Hepatocyte (in vitro differentiated cells): Measurements from ENCODE around the gene EIF3A. TPM values are rescaled to one million over a fixed set of nuclear protein-coding genes. Genes with fewer than 3 reads are reported as not detected.

Experiments used
- DNase-seq: peaks from one replicate; pipeline ENCODE4 v3.0.0-alpha.2; 2016; ENCODE audit warnings: low spot score
- H2AFZ ChIP-seq: fragments of 200-600 bp; sonication (generic); 2 replicates; pipeline ENCODE4 v1.6.0; 2016; ENCODE audit warnings: antibody characterized with exemption, mild to moderate bottlenecking
- H3K27ac ChIP-seq: fragments of 200-600 bp; sonication (generic); 2 replicates; pipeline ENCODE4 v1.5.1; 2016; ENCODE audit warnings: mild to moderate bottlenecking
- H3K27me3 ChIP-seq: fragments of 200-600 bp; sonication (generic); 2 replicates; pipeline ENCODE4 v1.6.1; 2016
- H3K36me3 ChIP-seq: fragments of 200-600 bp; sonication (generic); replicated peaks from 2 replicates; pipeline ENCODE4 v1.5.1; 2016; ENCODE audit warnings: low read depth; ENCODE audit not compliant: insufficient read depth
- H3K4me1 ChIP-seq: fragments of 200-600 bp; sonication (generic); 2 replicates; pipeline ENCODE4 v1.5.1; 2016; ENCODE audit warnings: mild to moderate bottlenecking, moderate library complexity; ENCODE audit not compliant: insufficient read depth
- H3K4me2 ChIP-seq: fragments of 200-600 bp; sonication (generic); 2 replicates; pipeline ENCODE4 v1.6.0; 2016
- H3K4me3 ChIP-seq: fragments of 200-600 bp; sonication (generic); 2 replicates; pipeline ENCODE4 v1.5.1; 2016; ENCODE audit warnings: mild to moderate bottlenecking
- H3K79me2 ChIP-seq: fragments of 200-600 bp; sonication (generic); 2 replicates; pipeline ENCODE4 v1.6.0; 2017; ENCODE audit warnings: mild to moderate bottlenecking
- H3K9me2 ChIP-seq: fragments of 200-600 bp; sonication (generic); replicated peaks from 2 replicates; pipeline ENCODE4 v1.6.0; 2017; ENCODE audit warnings: mild to moderate bottlenecking; ENCODE audit not compliant: insufficient read depth
- H3K9me3 ChIP-seq: fragments of 200-600 bp; sonication (generic); 2 replicates; pipeline ENCODE4 v1.5.1; 2016; ENCODE audit warnings: low read depth, mild to moderate bottlenecking
- H4K20me1 ChIP-seq: fragments of 200-600 bp; sonication (generic); 2 replicates; pipeline ENCODE4 v1.6.0; 2016; ENCODE audit warnings: mild to moderate bottlenecking; ENCODE audit not compliant: insufficient read depth, poor library complexity, severe bottlenecking
- EZH2 ChIP-seq: fragments of 200-600 bp; sonication (generic); IDR thresholded peaks from 2 replicates; pipeline ENCODE4 v1.6.1; 2016; ENCODE audit warnings: antibody characterized with exemption, mild to moderate bottlenecking, borderline replicate concordance
- EZH2phosphoT487 ChIP-seq: fragments of 200-600 bp; sonication (generic); IDR thresholded peaks from one replicate; pipeline ENCODE4 v1.6.1; 2018; ENCODE audit warnings: antibody characterized with exemption, mild to moderate bottlenecking, low read depth, moderate library complexity; ENCODE audit not compliant: unreplicated experiment, severe bottlenecking
- WGBS: methylation state at CpG from one replicate; pipeline ENCODE4 v1.1.6; 2016; ENCODE audit warnings: low lambda C conversion rate; ENCODE audit errors: missing lambda C conversion rate; 5-methylcytosine and 5-hydroxymethylcytosine counted together
- polyA plus RNA-seq: library from polyadenylated mRNA; unstranded; fragments of >200 nt; fragmentation: Nextera tagmentation; extraction: Ambion mirVana; gene quantifications from 2 replicates; pipeline ENCODE4 v1.2.1, GENCODE V29; 2016
- total RNA-seq: library from RNA; depleted of rRNA; stranded (reverse); fragments of >200 nt; gene quantifications from 2 replicates; pipeline ENCODE4 v1.2.3, GENCODE V29; 2014
- TF ChIP-seq, protein P1 (sequence below): fragments of 200-600 bp; sonication (generic); IDR thresholded peaks from 2 replicates; pipeline ENCODE4 v1.5.1; 2016; ENCODE audit warnings: antibody characterized with exemption, mild to moderate bottlenecking; ENCODE audit not compliant: poor library complexity

Gene EIF3A
- total and polyA plus RNA-seq, 2 experiments from 2014 or later: 56.6 to 93.7 TPM

DNA sequence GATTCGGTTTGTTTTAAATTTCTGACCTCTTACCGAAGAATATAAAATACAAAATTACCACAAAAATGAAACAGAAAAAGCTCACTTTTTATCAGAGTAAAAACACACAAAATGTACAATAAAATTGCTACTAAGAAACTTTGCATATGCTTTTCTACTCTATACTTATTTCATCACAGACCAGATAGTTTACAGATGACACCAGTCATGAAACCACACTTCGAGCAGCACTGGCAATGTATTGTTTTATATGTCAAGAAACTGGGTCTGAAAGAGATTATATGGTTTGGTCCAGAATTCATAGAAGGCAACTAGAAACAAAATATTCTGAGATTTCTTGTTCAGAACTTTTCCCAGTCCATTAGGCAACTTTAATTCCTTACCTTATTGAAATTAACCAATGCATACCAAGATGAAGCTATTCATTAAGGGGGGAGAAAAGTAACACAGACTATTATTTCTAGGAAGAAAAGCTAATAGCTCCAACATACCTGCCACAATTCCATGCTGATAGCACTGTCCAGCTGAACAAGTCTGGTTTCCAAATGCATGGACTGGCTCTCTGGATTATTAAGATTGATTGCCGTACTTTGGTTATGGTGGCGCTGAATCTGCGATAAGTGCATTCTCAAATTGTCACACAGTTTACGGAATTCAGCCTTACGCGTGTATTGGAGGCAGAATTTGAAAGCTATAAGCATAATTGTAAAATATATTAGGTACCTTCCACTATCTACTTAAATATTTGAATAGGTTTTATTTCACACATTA, 10.0 kb downstream of the EIF3A start:
- WGBS: 98% methylated on average over 9 of the region's 9 CpGs
- Histone ChIP-seq H3K4me1 (no peaks in the 10 kb centered on the region), H3K9me2 (no peaks in the 10 kb centered on the region), H3K27ac (no peak overlapping the region), H3K9me3 (no peaks in the 10 kb centered on the region), H4K20me1 (peaks cover 54% of the 10 kb centered on the region), H2AFZ (no peak overlapping the region), H3K27me3 (no peaks in the 10 kb centered on the region), H3K4me3 (no peak overlapping the region), H3K79me2 (peaks cover 97% of the 10 kb centered on the region), H3K36me3 (peaks cover 11% of the 10 kb centered on the region), H3K4me2 (no peak overlapping the region)
- no peak for DNase-seq
- TF ChIP-seq EZH2 (no peak), EZH2phosphoT487 (no peak)
- TF ChIP-seq, protein P1, sequence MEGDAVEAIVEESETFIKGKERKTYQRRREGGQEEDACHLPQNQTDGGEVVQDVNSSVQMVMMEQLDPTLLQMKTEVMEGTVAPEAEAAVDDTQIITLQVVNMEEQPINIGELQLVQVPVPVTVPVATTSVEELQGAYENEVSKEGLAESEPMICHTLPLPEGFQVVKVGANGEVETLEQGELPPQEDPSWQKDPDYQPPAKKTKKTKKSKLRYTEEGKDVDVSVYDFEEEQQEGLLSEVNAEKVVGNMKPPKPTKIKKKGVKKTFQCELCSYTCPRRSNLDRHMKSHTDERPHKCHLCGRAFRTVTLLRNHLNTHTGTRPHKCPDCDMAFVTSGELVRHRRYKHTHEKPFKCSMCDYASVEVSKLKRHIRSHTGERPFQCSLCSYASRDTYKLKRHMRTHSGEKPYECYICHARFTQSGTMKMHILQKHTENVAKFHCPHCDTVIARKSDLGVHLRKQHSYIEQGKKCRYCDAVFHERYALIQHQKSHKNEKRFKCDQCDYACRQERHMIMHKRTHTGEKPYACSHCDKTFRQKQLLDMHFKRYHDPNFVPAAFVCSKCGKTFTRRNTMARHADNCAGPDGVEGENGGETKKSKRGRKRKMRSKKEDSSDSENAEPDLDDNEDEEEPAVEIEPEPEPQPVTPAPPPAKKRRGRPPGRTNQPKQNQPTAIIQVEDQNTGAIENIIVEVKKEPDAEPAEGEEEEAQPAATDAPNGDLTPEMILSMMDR: no peak

DNA sequence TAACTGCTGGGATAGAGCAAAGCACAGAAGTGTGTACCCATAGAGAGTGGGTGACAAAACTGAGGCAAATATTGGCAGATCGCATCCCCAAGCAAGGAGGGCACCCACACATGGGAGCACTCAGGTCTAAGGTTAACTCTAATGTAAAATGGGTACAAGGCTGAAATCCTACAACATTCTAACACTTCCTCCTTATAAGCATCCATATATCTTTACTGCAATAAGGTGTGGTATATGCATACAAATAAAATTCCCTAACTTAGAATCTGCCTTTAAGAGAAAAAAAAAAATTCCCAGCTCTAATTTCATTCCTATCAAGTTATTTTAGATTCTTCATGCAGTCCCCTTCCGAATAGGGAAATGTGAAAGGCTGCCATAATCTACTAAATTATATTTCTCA, 18.7 kb downstream of the EIF3A start:
- H2AFZ ChIP-seq: no peak overlapping the region
- H3K27ac ChIP-seq: no peak overlapping the region
- peaks cover 17% of the 10 kb centered on the region for H3K36me3 ChIP-seq
- H3K9me2 ChIP-seq: no peaks in the 10 kb centered on the region
- WGBS: 94% methylated on average over 2 of the region's 2 CpGs
- DNase-seq: no peak
- H4K20me1 ChIP-seq: peaks cover 41% of the 10 kb centered on the region
- H3K27me3 ChIP-seq: no peaks in the 10 kb centered on the region
- H3K4me2 ChIP-seq: no peak overlapping the region
- H3K4me3 ChIP-seq: no peak overlapping the region
- TF ChIP-seq EZH2 (no peak), EZH2phosphoT487 (no peak)
- TF ChIP-seq, protein P1: no peak
- peaks cover 91% of the 10 kb centered on the region for H3K79me2 ChIP-seq
- no peaks in the 10 kb centered on the region for H3K9me3 ChIP-seq
- H3K4me1 ChIP-seq: no peaks in the 10 kb centered on the region

- 87% methylated on average over 1 of the region's 1 CpG for WGBS
- Histone ChIP-seq H3K4me3 (no peak overlapping the region), H3K9me2 (no peaks in the 10 kb centered on the region), H3K9me3 (no peaks in the 10 kb centered on the region), H4K20me1 (peaks cover 40% of the 10 kb centered on the region), H3K4me1 (no peaks in the 10 kb centered on the region), H3K27me3 (no peaks in the 10 kb centered on the region), H3K27ac (no peak overlapping the region), H3K36me3 (peaks cover 17% of the 10 kb centered on the region), H3K79me2 (peaks cover 91% of the 10 kb centered on the region), H2AFZ (no peak overlapping the region), H3K4me2 (no peak overlapping the region)
- no peak for TF ChIP-seq EZH2
- TF ChIP-seq EZH2phosphoT487: no peak
- TF ChIP-seq, protein P1: no peak
- no peak for DNase-seq
These were observed 19.3 kb downstream of the EIF3A start for GRCh38 chr10:119061352-119061751.
